Tibial nerve (tissue), 4 donors: ENCODE measurements around the gene SMPX. TPM values are rescaled to one million over a fixed set of nuclear protein-coding genes. Genes with fewer than 3 reads are reported as not detected.
"Not testable (repeated sequence)": the region's sequence is repeated elsewhere in the genome, so short reads cannot be mapped to it uniquely, and the experiment has no call there.

Experiments
- DNase-seq, 2 donors: peaks; one replicate each; pipeline ENCODE4 v3.0.0-alpha.2; 2019; ENCODE audit warnings: low spot score in 2 of 2
- H3K27ac ChIP-seq, 4 donors: fragments of 200-600 bp; sonication (generic) in 3 of 4; one replicate each; pipeline ENCODE4 v1.5.1; 2017 to 2019; ENCODE audit warnings: mild to moderate bottlenecking in 1 of 4
- H3K27me3 ChIP-seq, 2 donors: fragments of 200-600 bp; sonication (generic) in 1 of 2; one replicate each; pipeline versions ENCODE4 v1.5.1 to v1.6.0; 2017 to 2019
- H3K36me3 ChIP-seq, 3 donors: fragments of 200-600 bp; sonication (generic); one replicate each; pipeline ENCODE4 v1.5.1; 2018 to 2019
- H3K4me1 ChIP-seq, 4 donors: fragments of 200-600 bp; sonication (generic) in 3 of 4; one replicate each; pipeline ENCODE4 v1.5.1; 2017 to 2019
- H3K4me3 ChIP-seq, 4 donors: fragments of 200-600 bp; sonication (generic) in 3 of 4; one replicate each; pipeline ENCODE4 v1.5.1; 2017 to 2019; ENCODE audit warnings: mild to moderate bottlenecking in 1 of 4, moderate library complexity in 1 of 4
- H3K9me3 ChIP-seq, 4 donors: fragments of 200-600 bp; sonication (generic) in 3 of 4; one replicate each; pipeline ENCODE4 v1.5.1; 2017 to 2019
- EP300 ChIP-seq, 2 donors: sonication (generic); formaldehyde crosslinking; IDR thresholded peaks; one replicate each; pipeline ENCODE4 v1.6.1; 2017; ENCODE audit warnings: antibody characterized with exemption in 2 of 2, mild to moderate bottlenecking in 1 of 2
- POLR2A ChIP-seq, 2 donors: fragments of 450-650 bp; IDR thresholded peaks; one replicate each; pipeline ENCODE4 v1.6.1; 2017; ENCODE audit warnings: antibody characterized with exemption in 2 of 2, mild to moderate bottlenecking in 2 of 2, moderate library complexity in 2 of 2
- WGBS, 2 donors: methylation state at CpG; one replicate each; pipeline ENCODE4 v1.1.5; 2018; 5-methylcytosine and 5-hydroxymethylcytosine counted together
- total RNA-seq, 4 donors: library from RNA; depleted of rRNA; stranded (reverse); fragments of >200 nt; gene quantifications; one replicate each; pipeline ENCODE4 v1.1.0, GENCODE V29; 2016
- TF ChIP-seq, protein P1 (sequence below), 5 experiments: fragments of 200-600 bp in 3 of 5; fragments of 450-650 bp in 2 of 5; sonication (generic) in 3 of 5; IDR thresholded peaks; one replicate each; pipeline ENCODE4 v1.5.1; 2016 to 2019; ENCODE audit warnings: antibody characterized with exemption in 5 of 5, mild to moderate bottlenecking in 3 of 5, moderate library complexity in 2 of 5

Gene SMPX
- total RNA-seq, 4 donors from 2014 or later, result not detected

DNA sequence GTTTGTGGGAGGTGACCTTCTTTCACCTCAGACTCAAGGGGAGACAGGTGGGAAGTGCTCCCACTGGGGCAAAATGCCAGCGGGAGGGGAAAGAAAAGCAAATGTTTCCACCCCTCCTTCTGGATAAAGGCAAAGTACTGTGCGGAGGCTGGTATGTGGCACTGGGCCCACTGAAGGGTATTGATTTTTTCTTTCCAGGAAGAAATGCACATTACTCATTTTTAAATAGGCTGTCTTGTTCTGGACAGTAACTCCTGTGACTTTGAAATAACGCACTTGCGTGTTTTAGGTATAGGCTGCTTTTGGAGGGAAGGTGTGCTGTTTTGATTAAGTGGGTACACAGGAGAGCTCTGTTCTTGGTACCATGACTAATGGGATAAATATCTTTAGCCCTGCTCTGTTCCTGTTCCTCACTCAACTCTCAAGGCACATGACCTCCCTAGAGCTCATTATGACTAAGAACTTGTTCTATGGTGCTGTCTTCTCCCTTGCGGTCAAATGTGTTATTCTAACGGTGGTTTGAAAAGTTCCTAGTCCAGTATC lies 40.8 kb upstream of the SMPX start:
- 69 to 74% methylated on average over 6 of the region's 6 CpGs for WGBS, 2 donors
- Histone ChIP-seq H3K4me3 (no peak overlapping the region), H3K27me3 (peaks cover 0 to 10% of the 10 kb centered on the region in 2 donors), H3K36me3 (no peaks in the 10 kb centered on the region), H3K27ac (no peak overlapping the region), H3K4me1 (no peaks in the 10 kb centered on the region), H3K9me3 (no peaks in the 10 kb centered on the region)
- DNase-seq, result no peak
- no peak for TF ChIP-seq POLR2A (IDR thresholded peaks at IDR 0.05)
- TF ChIP-seq, protein P1, sequence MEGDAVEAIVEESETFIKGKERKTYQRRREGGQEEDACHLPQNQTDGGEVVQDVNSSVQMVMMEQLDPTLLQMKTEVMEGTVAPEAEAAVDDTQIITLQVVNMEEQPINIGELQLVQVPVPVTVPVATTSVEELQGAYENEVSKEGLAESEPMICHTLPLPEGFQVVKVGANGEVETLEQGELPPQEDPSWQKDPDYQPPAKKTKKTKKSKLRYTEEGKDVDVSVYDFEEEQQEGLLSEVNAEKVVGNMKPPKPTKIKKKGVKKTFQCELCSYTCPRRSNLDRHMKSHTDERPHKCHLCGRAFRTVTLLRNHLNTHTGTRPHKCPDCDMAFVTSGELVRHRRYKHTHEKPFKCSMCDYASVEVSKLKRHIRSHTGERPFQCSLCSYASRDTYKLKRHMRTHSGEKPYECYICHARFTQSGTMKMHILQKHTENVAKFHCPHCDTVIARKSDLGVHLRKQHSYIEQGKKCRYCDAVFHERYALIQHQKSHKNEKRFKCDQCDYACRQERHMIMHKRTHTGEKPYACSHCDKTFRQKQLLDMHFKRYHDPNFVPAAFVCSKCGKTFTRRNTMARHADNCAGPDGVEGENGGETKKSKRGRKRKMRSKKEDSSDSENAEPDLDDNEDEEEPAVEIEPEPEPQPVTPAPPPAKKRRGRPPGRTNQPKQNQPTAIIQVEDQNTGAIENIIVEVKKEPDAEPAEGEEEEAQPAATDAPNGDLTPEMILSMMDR (IDR thresholded peaks at IDR 0.05), result no peak
- TF ChIP-seq EP300 (IDR thresholded peaks at IDR 0.05), result no peak

DNA sequence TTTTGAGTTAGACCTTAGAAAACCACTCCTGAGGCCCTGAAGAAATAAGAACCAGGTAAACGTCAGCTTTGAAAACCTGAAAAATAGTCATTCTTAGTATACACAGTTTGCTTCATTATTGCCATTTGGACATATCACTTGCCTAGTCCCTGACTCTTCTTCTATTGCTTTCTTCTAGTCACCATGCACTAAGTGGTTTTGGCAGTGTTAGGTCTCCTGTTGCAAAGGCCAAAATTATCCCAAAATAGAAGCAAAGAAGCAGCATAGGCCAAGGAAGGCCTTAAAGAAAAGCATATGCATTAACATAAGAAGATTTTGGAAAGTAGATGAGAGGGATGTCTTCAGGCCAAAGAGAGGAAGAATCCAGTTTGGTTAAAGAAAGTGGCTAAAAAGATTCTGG lies 24.1 kb upstream of the SMPX start:
- Histone ChIP-seq H3K27me3 (no peaks in the 10 kb centered on the region), H3K36me3 (no peaks in the 10 kb centered on the region), H3K4me3 (no peak overlapping the region), H3K4me1 (no peaks in the 10 kb centered on the region), H3K9me3 (no peaks in the 10 kb centered on the region), H3K27ac (no peak overlapping the region)
- WGBS, 2 donors, result 87 to 94% methylated on average over 1 of the region's 1 CpG
- TF ChIP-seq POLR2A (IDR thresholded peaks at IDR 0.05), result no peak
- TF ChIP-seq, protein P1 (IDR thresholded peaks at IDR 0.05), result no peak
- TF ChIP-seq EP300 (IDR thresholded peaks at IDR 0.05), result no peak
- DNase-seq, result no peak

DNA sequence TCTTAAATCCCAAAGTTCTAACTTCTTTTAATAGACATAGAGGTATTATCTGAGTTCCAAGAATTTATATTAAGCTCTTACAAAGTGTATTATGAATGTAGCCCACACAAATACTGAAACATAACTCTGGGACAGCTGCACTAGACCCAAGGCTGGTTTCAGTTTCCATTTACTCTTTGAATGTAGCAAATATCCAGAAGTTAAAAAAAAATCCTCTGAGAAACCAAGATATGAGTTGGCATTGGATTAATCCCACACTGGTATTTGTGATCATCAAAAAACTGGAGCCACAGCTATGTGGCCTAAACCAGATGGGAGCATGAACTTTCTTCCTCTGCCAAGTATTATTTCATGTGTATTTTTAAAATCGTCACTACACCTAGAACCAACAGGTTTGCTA lies 23.6 kb upstream of the SMPX start:
- Histone ChIP-seq H3K4me3 (no peak overlapping the region), H3K36me3 (no peaks in the 10 kb centered on the region), H3K27ac (no peak overlapping the region), H3K27me3 (no peaks in the 10 kb centered on the region), H3K4me1 (no peaks in the 10 kb centered on the region), H3K9me3 (no peaks in the 10 kb centered on the region)
- no peak for DNase-seq
- 73 to 78% methylated on average over 1 of the region's 1 CpG for WGBS, 2 donors
- TF ChIP-seq, protein P1 (IDR thresholded peaks at IDR 0.05), result no peak
- no peak for TF ChIP-seq EP300 (IDR thresholded peaks at IDR 0.05)
- TF ChIP-seq POLR2A (IDR thresholded peaks at IDR 0.05), result no peak

DNA sequence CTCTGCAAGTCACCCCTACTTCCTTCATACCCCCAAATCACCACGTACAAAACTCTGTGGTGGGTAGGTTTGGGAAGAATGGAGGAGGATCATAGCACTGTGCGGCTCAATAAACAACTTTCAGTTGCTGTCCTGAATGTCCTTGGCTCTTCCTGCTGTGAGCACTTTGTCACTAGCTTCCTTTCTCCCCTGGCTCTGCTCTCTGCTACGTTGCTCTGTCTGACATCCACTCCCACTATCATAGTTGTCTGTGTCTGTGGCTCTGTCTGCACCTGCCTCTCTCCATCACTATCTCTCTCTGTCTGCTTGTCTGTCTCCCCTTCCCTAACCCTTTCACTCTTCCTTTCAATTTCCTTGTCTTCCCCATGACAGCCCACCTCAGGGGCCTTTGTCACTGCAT lies 21.2 kb upstream of the SMPX start:
- no peak for TF ChIP-seq EP300 (IDR thresholded peaks at IDR 0.05)
- TF ChIP-seq, protein P1 (IDR thresholded peaks at IDR 0.05), result no peak
- TF ChIP-seq POLR2A (IDR thresholded peaks at IDR 0.05), result no peak
- H3K9me3 ChIP-seq, result no peaks in the 10 kb centered on the region
- no peak overlapping the region for H3K4me3 ChIP-seq
- no peaks in the 10 kb centered on the region for H3K27me3 ChIP-seq
- H3K36me3 ChIP-seq, result no peaks in the 10 kb centered on the region
- 57 to 66% methylated on average over 3 of the region's 3 CpGs for WGBS, 2 donors
- H3K27ac ChIP-seq, result no peak overlapping the region
- no peak for DNase-seq
- no peaks in the 10 kb centered on the region for H3K4me1 ChIP-seq

DNA sequence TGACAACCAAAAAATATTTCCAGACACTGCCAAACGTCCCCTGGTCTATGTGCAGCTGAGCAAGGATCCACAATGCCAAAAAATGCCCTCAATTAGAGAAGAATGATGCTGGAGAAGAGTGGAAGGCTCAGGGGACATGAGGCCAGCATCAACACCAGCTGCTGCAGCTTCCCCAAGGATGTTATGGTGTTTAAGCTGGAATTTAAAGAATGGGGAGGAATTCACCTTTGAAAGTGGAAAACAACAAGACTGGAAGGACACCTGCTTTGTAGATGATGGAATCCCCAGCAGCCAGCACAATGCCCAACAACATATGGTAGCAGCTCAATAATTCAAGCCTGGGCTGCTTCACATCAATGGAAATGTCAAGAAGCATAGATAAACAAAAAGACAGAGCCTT lies 20.3 kb upstream of the SMPX start:
- WGBS, 2 donors, result 25% methylated on average over 1 of the region's 1 CpG; no CpG with 5 or more reads in 1 of the 2 donors

DNA sequence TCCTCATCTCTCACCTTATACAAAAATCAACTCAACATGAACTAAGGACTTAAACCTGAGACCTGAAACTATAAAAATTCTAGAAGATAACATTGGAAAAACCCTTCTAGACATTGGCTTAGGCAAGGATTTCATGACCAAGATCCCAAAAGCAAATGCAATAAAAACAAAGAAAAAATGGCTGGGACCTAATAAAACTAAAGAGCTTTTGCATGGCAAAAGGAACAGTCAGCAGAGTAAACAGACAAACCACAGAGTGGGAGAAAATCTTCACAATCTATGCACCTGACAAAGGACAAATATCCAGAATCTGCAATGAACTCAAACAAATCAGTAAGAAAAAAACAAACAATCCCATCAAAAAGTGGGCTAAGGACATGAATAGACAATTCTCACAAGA lies 17.2 kb upstream of the SMPX start:
- H3K4me3 ChIP-seq, H3K9me3 ChIP-seq, H3K27me3 ChIP-seq, H3K36me3 ChIP-seq, H3K27ac ChIP-seq, DNase-seq, H3K4me1 ChIP-seq: not testable (repeated sequence)

More for the DNA sequence above, 20.3 kb upstream of the SMPX start:
- TF ChIP-seq POLR2A (IDR thresholded peaks at IDR 0.05) (no peak), EP300 (IDR thresholded peaks at IDR 0.05) (no peak)
- TF ChIP-seq, protein P1 (IDR thresholded peaks at IDR 0.05), result no peak
- no peak for DNase-seq
- Histone ChIP-seq H3K9me3 (no peaks in the 10 kb centered on the region), H3K27me3 (no peaks in the 10 kb centered on the region), H3K36me3 (no peaks in the 10 kb centered on the region), H3K27ac (no peak overlapping the region), H3K4me3 (no peak overlapping the region), H3K4me1 (no peaks in the 10 kb centered on the region)

DNA sequence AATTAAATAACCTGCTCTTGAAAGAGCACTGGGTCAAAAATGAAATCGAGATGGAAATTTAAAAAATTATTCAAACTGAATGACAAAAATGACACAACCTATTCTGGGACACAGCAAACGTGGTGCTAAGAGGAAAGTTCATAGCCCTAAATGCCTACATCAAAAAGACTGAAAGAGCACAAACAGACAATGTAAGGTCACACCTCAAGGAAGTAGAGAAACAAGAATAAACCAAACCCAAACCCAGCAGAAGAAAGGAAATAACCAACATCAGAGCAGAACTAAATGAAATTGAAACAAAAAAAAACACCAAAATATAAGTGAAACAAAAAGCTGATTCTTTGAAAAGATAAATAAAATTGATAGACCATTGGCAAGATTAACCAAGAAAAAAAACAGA lies 15.1 kb upstream of the SMPX start:
- not testable (repeated sequence) for DNase-seq, H3K9me3 ChIP-seq, H3K36me3 ChIP-seq, H3K27ac ChIP-seq, H3K4me3 ChIP-seq, H3K4me1 ChIP-seq, H3K27me3 ChIP-seq
- 42 to 55% methylated on average over 2 of the region's 2 CpGs for WGBS, 2 donors
